Astrocyte of the cerebellum (primary cell): ENCODE results near the gene ULBP3.

Experiments used
- DNase-seq: peaks from one replicate; pipeline ENCODE4 v3.0.0-alpha.2; 2011; ENCODE audit warnings: low read depth
- H3K4me3 ChIP-seq: 2 replicates; pipeline ENCODE4 v1.5.1; 2011; ENCODE audit warnings: mild to moderate bottlenecking, low read depth, low read length, moderate library complexity
- in situ Hi-C: cut with HindIII; loops from 2 replicates; pipeline ENCODE4 v1.10.0; 2017; ENCODE audit warnings: low sequenced_read_pairs
- TF ChIP-seq, protein P1 (sequence below): IDR thresholded peaks from 2 replicates; pipeline ENCODE4 v1.5.1; 2012; ENCODE audit warnings: low read length, low read depth, moderate library complexity, mild to moderate bottlenecking; ENCODE audit errors: missing control alignments

Gene ULBP3

DNA sequence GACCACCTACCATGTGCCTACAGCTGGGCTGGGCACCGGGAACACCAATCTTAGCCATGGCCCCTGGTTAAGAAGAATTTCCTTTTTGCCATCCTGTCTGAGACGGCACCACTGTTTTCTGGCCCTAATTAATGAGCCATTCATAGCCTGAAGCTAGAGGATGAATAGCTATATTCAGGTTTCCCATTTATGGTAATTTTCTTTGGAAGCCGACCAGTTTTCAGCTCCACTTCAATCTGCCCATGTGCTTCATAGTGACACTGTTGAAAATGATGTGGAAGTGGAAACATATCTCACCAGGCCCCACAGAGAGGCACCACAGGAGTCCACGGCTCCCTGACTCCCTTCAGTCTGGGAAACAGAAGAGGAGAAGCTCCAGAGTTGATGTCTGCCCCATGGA is 22.6 kb upstream of the ULBP3 start:
- TF ChIP-seq, protein P1, sequence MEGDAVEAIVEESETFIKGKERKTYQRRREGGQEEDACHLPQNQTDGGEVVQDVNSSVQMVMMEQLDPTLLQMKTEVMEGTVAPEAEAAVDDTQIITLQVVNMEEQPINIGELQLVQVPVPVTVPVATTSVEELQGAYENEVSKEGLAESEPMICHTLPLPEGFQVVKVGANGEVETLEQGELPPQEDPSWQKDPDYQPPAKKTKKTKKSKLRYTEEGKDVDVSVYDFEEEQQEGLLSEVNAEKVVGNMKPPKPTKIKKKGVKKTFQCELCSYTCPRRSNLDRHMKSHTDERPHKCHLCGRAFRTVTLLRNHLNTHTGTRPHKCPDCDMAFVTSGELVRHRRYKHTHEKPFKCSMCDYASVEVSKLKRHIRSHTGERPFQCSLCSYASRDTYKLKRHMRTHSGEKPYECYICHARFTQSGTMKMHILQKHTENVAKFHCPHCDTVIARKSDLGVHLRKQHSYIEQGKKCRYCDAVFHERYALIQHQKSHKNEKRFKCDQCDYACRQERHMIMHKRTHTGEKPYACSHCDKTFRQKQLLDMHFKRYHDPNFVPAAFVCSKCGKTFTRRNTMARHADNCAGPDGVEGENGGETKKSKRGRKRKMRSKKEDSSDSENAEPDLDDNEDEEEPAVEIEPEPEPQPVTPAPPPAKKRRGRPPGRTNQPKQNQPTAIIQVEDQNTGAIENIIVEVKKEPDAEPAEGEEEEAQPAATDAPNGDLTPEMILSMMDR = no peak
- in situ Hi-C loops = no loop called here
- H3K4me3 ChIP-seq = no peak overlapping the region
- DNase-seq = no peak

DNA sequence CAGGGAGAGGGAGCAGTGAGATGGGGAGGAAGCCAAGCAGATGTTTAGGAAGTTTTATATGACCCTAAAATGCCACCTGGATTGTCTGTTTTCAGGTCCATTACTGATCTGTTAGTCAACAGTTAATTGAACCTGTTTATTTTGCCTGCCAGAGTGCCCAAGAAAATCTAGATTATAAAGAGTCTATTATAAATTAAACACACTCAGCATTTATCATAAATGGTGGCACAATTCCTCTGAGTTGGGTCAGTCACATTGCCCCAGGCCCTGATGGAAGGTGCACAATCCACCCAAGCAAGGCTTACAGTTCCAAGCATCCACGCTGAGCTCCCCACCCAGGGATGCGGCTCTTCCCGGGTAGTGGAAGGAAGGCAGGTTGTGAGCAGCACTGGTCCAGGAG is 21.4 kb upstream of the ULBP3 start:
- TF ChIP-seq, protein P1 = no peak
- in situ Hi-C loops = no loop called here
- no peak overlapping the region for H3K4me3 ChIP-seq
- no peak for DNase-seq

DNA sequence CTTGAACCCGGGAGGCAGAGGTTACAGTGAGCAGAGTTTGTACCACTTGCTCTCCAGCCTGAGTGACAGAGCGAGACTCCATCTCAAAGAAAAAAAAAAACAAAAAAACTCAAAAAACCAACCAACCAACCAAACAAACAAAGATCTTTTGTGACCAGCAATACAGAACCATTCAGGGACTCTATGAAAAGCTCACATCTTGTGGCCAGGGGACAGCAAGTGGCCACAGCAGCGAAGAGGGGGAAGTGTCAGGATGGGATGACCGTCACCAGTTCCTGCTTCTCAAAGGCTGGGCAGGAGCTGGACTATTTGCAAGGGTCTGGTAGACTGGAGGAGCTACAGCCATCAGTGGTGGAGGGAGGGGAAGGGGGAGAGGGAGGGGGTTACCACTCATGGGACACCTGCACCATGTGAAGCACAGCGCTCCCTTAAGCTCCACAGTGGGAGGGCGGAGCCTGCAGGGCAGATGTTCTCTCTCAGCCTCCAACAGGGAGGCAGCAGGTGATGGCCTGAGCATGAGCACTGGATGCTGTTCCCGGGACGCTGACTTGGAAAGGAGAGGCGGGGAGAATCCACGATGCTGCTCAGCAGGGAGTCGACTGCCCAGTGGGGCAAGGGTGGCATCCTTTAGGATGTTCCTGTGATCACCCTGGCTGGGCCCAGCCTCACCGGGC is 19.7 kb upstream of the ULBP3 start:
- no peak overlapping the region for H3K4me3 ChIP-seq
- TF ChIP-seq, protein P1 = no peak
- in situ Hi-C loops = no loop called here
- no peak for DNase-seq

DNA sequence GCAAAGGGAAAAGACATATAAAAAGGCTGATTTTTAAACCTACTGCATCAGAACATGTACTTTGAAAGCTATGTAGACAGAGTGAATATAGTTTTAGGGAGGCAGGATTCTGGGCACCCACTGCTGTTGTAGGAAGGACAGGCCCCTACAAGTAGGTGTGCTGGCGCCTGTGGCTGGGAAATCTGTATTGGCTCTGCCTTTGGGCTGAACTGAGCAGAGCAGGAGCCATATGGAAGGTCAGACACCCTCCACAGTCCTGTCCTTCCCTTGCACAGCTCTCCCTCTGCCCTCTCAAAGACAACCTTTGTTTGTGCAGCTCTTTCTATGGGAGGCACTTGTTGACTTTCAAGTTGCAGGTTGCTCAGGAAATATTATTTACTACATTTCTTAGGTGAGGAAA is 18.4 kb upstream of the ULBP3 start:
- no peak overlapping the region for H3K4me3 ChIP-seq
- in situ Hi-C loops = no loop called here
- TF ChIP-seq, protein P1 = no peak
- DNase-seq = no peak

DNA sequence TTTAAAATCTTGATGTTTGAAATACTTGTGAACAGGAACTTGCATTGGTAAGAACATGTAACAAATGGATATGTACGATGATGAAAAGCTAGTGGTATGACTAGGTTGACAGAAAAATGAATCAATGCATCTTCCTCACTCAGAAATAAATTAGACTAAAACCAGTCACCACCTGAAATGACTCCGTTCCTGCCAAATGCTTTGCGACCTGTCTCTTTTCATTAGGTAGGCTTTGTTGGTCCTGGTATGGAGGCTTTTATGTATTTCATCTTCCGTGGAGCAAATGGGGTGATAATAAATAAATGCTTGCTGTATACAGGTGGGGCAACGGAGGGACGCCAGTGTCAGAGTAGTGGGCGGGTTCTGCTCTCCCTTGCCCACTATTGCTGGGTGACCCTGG is 17.1 kb upstream of the ULBP3 start:
- TF ChIP-seq, protein P1 = no peak
- in situ Hi-C loops = no loop called here
- no peak for DNase-seq
- H3K4me3 ChIP-seq = no peak overlapping the region

DNA sequence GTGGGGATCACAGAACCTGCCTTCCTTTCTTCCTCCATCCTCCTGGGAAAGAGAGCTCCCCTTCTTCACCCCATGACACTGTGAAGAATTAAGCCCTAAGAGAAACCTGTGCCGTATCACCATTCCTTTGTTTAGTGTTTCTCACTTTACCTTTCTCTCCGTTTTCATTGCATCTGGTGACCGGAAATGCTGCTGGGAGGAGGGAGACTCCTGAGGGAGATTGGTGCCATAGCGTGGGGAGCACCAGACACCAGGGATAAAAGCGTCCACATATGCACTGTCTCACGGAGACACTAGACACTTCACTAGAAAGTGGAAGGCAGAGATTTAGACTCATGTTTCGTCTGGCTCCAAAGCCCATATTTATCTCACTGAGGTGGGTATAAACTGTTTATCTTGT is 15.5 kb upstream of the ULBP3 start:
- H3K4me3 ChIP-seq = no peak overlapping the region
- TF ChIP-seq, protein P1 = no peak
- DNase-seq = no peak
- in situ Hi-C loops = no loop called here
